Adipose tissue (tissue), 3 donors: Measurements from ENCODE around the gene ITGB1. TPM values are rescaled to one million over a fixed set of nuclear protein-coding genes. Genes with fewer than 3 reads are reported as not detected.
"Not testable (repeated sequence)": the region's sequence is repeated elsewhere in the genome, so short reads cannot be mapped to it uniquely, and the experiment has no call there.

Experiments
- H3K27ac ChIP-seq: one replicate; pipeline ENCODE4 v1.5.1; 2013; ENCODE audit warnings: low read depth, low read length
- WGBS, 3 donors: extraction: QIAGEN DNeasy Blood & Tissue Kit; methylation state at CpG; one replicate each; pipeline ENCODE4 v1.1.7; 2013; 5-methylcytosine and 5-hydroxymethylcytosine counted together
- polyA plus RNA-seq, 3 donors: library from polyadenylated mRNA; stranded (reverse); fragments of 200-250 nt; gene quantifications; one replicate each; pipeline ENCODE4 v1.2.3, GENCODE V29; 2013
- donor health status: healthy with polysubstance abuse.
- donor health status: Bipolar disorder and iron deficiency.
- donor health status: healthy.

ITGB1 gene
- polyA plus RNA-seq, 3 donors, result 93.5 to 304 (median 185) TPM

DNA sequence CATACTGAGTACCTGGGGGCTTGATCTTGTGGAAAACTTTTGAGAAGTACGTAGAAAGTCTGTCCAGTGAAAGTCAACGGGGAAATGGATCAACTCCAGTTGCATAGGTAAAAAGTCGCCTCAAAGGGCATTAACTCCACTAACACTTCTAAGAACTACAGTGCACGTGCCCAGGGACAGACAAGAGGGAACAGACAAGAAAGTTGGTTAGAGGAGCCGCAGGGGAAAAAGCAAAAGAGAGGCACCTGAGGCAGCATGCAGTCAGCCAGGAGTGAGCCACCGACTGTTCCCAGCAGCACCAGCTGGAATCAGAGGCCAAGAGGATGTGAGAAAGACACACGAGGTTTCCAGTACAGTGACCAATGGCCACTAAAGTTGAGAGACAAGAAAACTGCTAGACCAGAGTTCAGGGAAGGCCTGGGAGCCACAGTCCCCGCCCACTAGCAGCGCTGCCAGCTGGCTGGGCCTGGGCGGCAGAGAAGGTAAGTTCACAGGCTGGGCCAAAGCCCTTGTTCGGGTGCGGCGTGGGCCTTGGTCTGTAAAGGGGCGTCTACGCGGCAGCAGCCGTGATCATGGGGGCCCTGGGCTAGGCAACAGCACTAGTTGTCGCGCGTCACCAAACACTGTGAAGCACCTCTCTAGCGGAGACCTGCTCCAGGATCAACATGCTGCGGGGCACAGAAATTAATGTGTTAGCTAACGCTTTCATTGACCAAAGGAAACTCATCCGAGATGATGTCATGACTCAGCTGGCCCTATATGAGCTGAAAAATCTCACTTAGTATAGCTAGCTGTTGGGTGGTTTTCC, 14.0 kb downstream of the ITGB1 start:
- 80 to 88% (median 85%) methylated on average over 24 of the region's 24 CpGs for WGBS, 3 donors
- H3K27ac ChIP-seq, result no peak overlapping the region

DNA sequence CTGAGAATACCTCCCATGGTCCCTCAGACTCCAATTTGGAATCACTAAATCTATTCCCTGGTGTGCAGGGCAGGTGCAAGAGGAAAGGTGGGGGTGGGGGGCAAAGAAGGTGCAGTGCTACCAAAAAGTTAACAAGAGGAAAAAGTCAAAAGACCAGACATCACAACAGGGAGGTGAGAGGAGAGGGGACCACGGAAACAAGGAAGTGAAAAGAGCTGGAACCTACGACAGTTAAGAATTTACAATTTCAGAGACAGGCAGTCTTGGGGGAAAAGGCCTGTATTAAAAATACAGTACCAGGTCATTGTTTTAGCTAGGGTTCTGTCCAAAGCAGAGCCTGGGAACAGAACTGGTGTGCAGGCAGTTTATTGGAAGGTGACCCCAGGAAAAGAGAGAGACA, 14.6 kb downstream of the ITGB1 start:
- 35 to 55% (median 50%) methylated on average over 2 of the region's 2 CpGs for WGBS, 3 donors
- no peak overlapping the region for H3K27ac ChIP-seq

DNA sequence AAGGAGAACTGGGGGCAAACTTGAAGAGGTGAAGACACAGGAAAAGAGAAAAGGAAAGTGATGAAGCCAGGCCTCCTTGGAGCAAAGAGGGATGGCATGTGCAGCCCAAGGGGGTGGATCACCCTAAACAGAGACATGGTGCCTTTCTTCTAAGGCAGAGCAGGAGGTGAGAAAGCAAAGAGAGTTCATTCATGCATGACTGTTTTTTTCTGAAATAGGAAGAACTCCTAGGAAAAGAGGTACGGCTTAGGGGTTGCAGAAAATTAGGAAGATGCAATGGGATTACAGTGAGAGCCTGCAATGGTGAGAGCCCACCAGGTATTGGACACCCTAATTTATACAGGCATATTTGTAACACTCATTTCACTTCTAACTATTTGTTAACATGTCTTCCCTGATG, 15.9 kb downstream of the ITGB1 start:
- no peak overlapping the region for H3K27ac ChIP-seq
- 89 to 100% (median 94%) methylated on average over 1 of the region's 1 CpG for WGBS, 3 donors

DNA sequence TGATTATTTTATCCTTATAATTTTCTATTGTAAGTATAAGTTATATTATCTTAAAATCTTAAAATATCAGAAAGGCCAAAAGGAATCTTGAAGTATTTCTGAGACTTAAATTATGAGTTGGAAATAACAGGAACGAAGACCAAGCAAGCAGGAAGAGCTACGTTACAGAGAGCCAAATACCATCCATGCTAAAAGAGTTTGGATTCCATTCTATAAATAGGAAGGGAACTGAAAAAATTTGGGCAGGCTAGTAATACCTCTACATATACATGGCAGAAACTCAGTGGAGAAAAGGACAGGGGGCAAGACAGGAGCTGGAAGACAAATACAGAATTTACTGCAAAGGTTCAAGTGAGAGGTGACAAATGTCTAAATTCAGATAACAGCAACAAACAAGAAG, 16.7 kb downstream of the ITGB1 start:
- 12 to 40% (median 32%) methylated on average over 2 of the region's 2 CpGs for WGBS, 3 donors
- H3K27ac ChIP-seq, result no peak overlapping the region

DNA sequence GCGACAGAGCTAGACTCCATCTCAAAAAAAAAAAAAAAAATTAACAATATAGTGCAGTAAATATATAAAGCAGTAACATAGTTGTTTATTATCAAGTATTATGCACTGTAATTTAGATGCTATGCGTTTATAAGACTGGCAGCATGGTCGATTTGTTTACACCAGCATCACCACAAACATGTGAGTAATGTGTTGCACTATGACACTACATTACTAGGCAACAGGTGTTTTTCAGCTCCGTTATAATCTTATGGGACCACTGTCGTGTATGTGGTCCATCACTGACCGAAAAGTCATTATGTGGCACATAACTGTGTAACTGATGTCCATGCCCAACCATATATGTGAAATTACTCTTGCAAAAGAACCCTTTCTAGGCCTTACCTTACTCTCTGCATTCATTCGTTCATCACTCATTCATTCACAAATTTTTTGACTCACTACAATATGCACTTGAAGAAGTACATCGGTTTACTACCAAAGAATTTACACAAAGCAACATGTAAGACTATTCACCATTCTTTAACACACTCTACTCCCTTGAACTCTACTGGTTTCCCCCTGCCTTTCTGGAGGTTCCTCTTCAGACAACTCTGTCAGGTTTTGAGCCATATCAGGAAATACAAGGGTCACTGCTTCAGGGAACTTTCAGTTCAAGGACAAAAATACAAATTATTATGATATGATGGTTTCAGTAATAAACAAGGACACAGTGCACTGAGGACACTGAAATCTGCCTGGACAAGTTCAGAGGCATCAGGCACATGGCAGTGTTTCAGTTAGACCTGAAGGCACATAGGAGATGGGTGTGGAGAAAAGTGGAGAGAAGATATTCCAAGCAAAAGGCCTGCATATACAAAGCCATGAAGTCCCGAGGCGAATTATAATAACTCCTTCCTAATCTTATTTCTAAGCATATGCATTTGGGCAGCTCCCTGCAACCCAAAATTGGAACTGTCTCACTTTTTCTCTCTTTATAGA, 17.4 kb downstream of the ITGB1 start:
- 80 to 88% (median 83%) methylated on average over 10 of the region's 10 CpGs for WGBS, 3 donors
- H3K27ac ChIP-seq, result no peak overlapping the region

DNA sequence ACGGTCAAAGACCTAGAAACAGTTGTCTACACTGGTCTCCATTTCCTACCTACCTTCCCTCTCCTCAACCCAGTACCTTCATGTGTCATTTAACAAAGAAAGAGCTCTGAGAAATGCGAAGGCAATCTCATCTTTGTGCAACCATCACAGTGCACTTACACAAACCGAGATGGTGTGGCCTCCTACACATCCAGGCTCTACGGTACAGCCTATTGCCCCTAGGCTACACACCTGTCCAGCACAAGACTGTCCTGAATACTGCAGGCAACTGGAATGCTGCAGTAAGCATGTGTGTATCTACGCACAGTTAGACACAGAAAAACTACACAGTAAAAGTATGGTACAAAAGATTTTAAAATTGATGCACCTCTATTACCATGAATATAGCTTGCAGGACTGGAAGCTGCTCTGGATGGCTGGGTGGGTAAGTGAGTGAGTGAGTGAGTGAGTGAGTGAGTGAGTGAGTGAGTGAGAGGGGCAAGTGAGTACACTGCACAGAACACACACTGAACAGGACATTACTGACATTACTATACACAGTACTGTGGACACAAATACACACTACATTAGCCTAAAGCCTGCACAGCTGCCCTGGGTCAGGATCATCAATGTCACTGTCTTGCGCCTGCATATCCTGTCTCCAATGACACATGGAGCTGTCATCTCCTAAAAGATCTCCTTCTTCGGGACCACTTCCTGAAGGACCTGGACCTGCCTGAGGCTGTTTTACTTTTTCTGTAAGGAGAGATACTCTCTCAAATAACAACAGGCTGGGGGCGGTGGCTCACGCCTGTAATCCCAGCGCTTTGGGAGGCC, 18.5 kb downstream of the ITGB1 start:
- H3K27ac ChIP-seq, result no peak overlapping the region
- 86 to 92% (median 91%) methylated on average over 10 of the region's 10 CpGs for WGBS, 3 donors

DNA sequence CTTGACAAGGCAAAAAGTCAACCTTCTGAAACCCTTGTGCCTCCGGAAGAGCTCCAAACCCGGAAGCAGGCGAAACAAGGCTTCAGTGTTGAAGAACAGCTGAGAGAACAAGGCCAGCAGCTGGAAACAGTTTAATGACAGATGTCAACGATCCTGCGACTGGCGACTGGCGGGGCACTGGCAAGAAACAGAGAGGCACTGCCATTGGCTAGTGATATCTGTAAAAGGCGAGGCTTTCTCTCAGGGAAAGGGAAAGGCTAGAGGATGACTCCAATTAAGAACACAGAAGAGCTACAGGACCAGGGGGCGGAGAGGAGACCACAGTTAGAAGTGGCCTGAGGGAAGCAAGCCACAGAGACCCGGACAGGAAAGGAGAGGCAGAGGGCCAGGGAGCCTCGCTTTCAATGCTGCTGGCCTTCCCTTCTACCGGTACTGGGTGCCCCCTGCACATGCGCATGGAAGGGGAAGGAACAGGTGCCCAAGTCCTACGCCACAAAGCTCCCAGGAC, 19.4 kb downstream of the ITGB1 start:
- 31 to 41% (median 38%) methylated on average over 13 to 14 of the region's 14 CpGs for WGBS, 3 donors
- H3K27ac ChIP-seq, result no peak overlapping the region

DNA sequence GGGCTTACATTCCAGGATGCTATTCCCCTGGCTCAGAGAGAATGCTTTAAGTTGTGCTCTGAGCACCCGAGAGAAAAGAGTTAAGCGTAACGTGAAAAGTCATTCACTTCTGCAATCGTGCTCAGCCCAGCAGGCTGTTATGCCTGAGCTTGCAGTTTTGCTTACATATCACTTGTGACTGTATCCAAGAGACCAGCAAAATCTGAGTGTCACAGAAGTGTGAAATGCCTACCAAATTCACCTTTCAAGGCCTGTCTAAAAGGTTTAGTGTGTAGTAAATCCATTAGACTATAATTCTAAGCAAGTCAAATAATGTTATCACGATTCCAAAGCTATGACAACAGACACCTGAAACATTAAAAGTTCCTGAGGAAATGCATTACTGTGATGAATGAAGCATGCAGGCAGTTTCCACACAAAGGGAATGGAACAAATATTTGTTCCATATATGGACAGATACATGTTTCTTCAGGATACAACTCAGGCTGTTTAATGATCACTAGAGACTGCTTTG, 20.1 kb downstream of the ITGB1 start:
- WGBS, 3 donors, result 15 to 25% (median 16%) methylated on average over 5 of the region's 5 CpGs
- no peak overlapping the region for H3K27ac ChIP-seq

DNA sequence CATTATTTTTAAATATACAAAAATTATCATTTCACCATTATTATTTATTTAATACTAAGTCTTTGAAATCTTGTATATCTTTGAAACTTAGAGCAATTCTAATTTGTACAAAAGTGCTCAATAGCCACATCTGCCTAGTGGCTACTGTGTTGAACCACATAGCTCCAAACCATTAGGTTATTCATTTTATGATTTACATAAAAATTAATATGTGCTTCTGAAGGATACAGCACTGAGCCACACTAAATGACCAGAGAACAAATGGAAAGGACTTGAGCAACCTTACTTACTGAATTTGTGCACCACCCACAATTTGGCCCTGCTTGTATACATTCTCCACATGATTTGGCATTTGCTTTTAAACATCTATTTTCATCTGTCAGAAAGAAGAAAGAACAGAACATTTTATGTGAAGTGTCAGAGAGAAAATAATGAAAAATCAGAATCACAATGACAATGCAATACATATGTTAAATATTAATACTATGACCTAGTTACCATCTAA, 25.8 kb downstream of the ITGB1 start:
- no peak overlapping the region for H3K27ac ChIP-seq

DNA sequence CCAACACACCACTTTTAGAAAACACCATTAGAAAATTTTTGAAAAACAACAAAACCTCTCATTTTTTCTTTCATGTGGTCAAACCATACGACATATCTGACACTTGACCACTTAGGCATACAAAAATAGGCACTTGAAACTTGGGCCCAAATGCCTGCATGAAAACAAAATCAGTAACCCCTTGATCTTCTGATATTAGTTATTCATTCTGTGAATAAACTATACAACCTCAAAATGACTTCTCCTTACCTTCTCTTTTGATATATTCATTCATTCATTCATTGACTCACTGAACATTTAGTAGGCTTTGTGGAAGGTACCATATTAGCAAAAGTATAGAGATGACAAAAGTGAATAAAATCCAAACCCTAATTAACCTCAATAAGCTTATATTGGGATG, 26.4 kb downstream of the ITGB1 start:
- WGBS, 3 donors, result 57 to 84% (median 69%) methylated on average over 1 of the region's 1 CpG
- H3K27ac ChIP-seq, result no peak overlapping the region

DNA sequence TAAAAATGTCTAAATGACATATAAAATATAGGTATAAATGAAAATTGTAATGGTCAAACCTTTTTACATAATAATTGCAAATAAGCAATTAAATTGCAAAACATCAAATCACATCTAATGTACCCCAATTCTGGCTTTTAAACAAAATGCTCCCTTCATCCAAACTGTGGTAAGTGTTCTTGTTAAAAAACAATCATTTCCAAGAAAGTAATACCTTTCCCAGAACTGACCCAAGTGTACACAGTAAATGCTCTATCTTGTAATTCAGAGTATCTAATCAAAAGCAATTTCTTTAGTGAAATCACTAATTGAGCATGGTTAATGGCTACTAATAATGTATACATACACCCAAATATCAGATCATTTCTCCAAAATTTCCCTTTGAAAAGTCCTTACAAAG, 28.0 kb downstream of the ITGB1 start:
- H3K27ac ChIP-seq, result no peak overlapping the region

DNA sequence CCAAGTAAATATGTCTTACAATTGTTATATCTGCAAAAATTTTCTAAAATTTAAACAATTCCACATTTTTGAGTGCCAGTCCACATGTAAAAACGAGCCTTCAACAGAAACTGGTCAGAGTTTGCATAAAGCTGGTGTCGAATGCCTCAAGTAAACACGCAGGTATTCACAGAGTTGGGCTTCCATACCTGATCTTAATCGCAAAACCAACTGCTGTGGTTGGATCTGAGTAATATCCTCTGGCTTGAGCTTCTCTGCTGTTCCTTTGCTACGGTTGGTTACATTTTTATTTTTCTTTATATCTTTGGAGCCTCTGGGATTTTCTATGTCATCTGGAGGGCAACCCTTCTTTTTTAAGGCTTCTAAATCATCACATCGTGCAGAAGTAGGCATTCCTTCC, 28.4 kb downstream of the ITGB1 start:
- no peak overlapping the region for H3K27ac ChIP-seq
- WGBS, 3 donors, result 54 to 63% (median 62%) methylated on average over 6 of the region's 6 CpGs

DNA sequence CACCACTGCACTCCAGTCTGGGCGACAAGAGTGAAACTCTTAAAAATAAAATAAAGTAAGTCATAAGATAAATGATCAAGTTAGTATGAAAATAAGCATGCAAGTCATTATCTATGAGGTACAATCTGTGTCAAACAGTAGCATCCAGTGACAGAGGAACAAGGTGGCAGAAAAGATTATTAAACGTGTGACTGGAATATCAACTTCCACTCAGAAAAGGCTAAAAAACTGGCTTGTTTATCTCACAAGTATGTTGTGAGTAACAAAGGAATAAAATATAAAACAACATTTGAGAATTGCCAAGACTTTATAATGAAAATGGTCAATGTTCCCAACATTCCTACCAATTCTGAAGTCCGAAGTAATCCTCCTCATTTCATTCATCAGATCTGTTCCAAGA, 30.3 kb downstream of the ITGB1 start:
- WGBS, 3 donors, result 97 to 98% (median 97%) methylated on average over 3 of the region's 3 CpGs
- H3K27ac ChIP-seq, result no peak overlapping the region

DNA sequence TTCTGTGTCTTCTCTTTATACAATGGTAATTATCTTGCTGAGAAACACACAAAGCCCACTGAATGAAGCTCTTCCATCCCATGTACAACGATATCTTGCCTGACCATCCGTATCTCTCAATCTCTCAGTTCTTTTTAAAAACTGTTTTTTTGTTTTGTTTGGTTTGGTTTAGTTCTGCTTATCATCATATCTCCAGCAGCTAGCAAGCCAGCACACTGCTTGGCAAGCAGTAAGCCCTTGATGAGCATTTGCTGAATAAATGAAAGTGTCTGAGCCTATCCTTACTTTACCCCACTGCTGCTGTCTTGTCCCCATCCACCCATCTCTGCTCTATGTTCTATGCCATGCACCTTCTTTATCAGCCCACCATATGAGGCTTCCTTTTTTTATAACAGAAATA, 34.2 kb downstream of the ITGB1 start:
- H3K27ac ChIP-seq, result no peak overlapping the region
- WGBS, 3 donors, result 86 to 87% (median 86%) methylated on average over 2 of the region's 2 CpGs

DNA sequence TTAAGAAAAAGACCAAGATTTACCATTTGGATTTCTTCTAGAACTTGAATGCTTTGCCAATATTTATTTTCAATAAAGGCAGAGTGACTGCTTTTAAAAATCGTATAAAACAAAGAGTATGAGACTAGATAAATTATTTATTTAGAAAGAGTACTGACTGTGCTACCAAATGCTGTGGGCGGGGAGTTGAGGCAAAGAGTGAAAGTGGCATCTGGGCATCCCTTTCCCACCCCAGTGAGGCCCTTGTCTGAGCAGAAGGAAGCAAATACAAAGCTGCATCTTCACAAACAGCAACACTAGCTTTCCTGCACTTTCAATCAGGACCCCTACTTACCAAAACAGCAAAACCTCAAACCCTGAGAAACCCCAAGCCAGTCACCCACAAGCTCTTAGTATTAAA, 34.9 kb downstream of the ITGB1 start:
- WGBS, 3 donors, result 62 to 78% (median 67%) methylated on average over 2 of the region's 2 CpGs
- no peak overlapping the region for H3K27ac ChIP-seq

DNA sequence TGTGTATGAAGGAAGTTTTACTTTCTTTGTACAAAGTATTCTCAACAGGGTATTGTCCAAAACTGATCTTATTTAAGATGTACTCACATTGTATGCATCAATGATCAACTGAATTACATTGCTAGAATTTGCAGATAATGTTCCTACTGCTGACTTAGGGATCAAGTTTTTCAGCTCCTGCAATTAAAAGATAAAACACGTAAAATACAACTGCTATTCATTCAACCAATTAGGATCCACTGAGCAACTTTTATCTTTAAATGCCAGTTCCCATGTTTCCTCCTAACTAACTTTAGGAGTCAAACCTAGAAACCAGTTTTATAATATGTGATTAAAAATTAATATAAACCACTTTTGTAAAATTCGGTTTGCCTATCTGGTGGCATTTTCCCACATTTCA, 35.9 kb downstream of the ITGB1 start:
- 77 to 91% (median 85%) methylated on average over 2 of the region's 2 CpGs for WGBS, 3 donors
- no peak overlapping the region for H3K27ac ChIP-seq

DNA sequence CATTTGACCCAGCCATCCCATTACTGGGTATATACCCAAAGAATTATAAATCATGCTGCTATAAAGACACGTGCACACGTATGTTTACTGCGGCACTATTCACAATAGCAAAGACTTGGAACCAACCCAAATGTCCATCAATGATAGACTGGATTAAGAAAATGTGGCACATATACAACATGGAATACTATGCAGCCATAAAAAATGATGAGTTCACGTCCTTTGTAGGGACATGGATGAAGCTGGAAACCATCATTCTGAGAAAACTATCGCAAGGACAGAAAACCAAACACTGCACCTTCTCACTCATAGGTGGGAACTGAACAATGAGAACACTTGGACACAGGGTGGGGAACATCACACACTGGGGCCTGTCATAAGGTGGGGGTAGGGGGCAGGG, 40.2 kb downstream of the ITGB1 start:
- WGBS, 3 donors, result 96 to 99% (median 98%) methylated on average over 2 to 4 of the region's 5 CpGs
- not testable (repeated sequence) for H3K27ac ChIP-seq

DNA sequence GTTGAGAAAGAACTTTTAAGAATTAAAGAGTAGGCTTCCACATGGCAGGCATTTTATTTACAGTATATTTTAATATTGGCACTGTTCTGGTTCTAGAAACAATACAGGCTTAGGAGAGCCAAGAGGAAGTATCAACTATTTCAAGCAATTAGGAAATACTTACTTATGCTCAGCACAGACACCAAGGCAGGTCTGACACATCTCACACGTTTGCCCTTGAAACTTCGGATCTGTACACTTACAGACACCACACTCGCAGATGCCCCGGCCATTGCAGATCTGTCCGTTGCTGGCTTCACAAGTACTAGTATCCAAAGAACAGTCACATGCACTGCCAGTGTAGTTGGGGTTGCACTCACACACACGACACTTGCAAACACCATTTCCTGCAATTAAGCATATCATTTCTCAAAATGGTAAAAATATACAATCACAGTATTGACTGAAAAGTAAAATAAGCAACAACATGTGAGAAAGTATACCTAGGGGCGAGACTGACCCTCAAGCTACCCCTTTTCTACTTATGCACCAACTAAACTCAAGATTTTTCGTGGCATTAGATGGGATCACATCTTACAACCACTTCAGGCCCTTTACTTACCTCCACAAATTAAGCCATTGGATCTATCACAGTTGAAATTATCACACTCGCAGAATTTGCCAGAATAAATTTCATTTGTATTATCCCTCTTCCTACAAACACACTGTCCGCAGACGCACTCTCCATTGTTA, 46.6 kb downstream of the ITGB1 start:
- no peak overlapping the region for H3K27ac ChIP-seq
- 73 to 75% (median 73%) methylated on average over 11 of the region's 11 CpGs for WGBS, 3 donors
